GM12878 (cell line): Measurements from ENCODE around the gene ADGB. TPM values are rescaled to one million over a fixed set of nuclear protein-coding genes. Genes with fewer than 3 reads are reported as not detected.

Source experiments
- ATAC-seq: fragments of 200-7000 bp; cut with Tn5 transposase; 3 replicates; pipeline ENCODE4 v1.9.1; 2020; ENCODE audit warnings: mild to moderate bottlenecking, moderate library complexity
- BruUV-seq: library from RNA; stranded (reverse); fragments of 400-500 nt; replicated peaks from 2 replicates; lab custom pipeline; 2021; lab: Mats Ljungman, UMichigan
- CTCF ChIA-PET: fragments of 300-600 bp; sonication (Branson Sonifier 250); formaldehyde crosslinking; extraction: SDS; loops from one replicate; lab custom pipeline; 2021; ENCODE audit warnings: inconsistent platforms; lab: Yijun Ruan, JAX
- POLR2A ChIA-PET: fragments of 350-600 bp; formaldehyde crosslinking; extraction: SDS; loops from one replicate; lab custom pipeline; 2021; ENCODE audit warnings: inconsistent platforms; lab: Charles Lee
- RAD21 ChIA-PET: fragments of 300-600 bp; sonication (Branson Sonifier 250); formaldehyde crosslinking; loops from one replicate; lab custom pipeline; 2023; ENCODE audit warnings: antibody characterized with exemption; ENCODE audit not compliant: unreplicated experiment; lab: Charles Lee
- SMC1A ChIA-PET: fragments of 300-600 bp; sonication (Branson Sonifier 250); formaldehyde crosslinking; loops from one replicate; lab custom pipeline; 2023; ENCODE audit not compliant: unreplicated experiment, uncharacterized antibody; lab: Charles Lee
- DNase-seq: peaks from one replicate; pipeline ENCODE4 v3.0.0-alpha.2; 2011; ENCODE audit warnings: low read depth, low spot score
- FAIRE-seq: peaks from 3 replicates; lab custom pipeline; 2011; peaks lifted over from hg19 to GRCh38; lab: Jason Lieb, UNC
- H2AFZ ChIP-seq: 2 replicates; pipeline ENCODE4 v1.6.0; 2011; ENCODE audit warnings: low read depth, low read length, control low read depth; ENCODE audit not compliant: control insufficient read depth
- H3K27ac ChIP-seq: 2 replicates; pipeline ENCODE4 v1.5.1; 2011; ENCODE audit warnings: control low read depth; ENCODE audit not compliant: control insufficient read depth, insufficient read depth
- H3K27me3 ChIP-seq, 2 experiments: replicated peaks in 1 of 2; 2 replicates each; pipeline versions ENCODE4 v1.6.0 to v1.6.1; 2011; ENCODE audit warnings: low read length in 1 of 2; ENCODE audit not compliant: control insufficient read depth in 2 of 2, insufficient read depth in 2 of 2
- H3K36me3 ChIP-seq, 2 experiments: 2 replicates each; pipeline ENCODE4 v1.5.1; 2011; ENCODE audit warnings: low read length in 1 of 2; ENCODE audit not compliant: control insufficient read depth in 2 of 2, insufficient read depth in 2 of 2
- H3K4me1 ChIP-seq: 2 replicates; pipeline ENCODE4 v1.6.1; 2011; ENCODE audit warnings: mild to moderate bottlenecking, low read length, moderate library complexity, mixed read lengths; ENCODE audit not compliant: control insufficient read depth, insufficient read depth
- H3K4me2 ChIP-seq: 2 replicates; pipeline ENCODE4 v1.6.0; 2011; ENCODE audit warnings: control low read depth; ENCODE audit not compliant: control insufficient read depth, insufficient read depth
- H3K4me3 ChIP-seq: fragments of 200-600 bp; sonication (generic); 2 replicates; pipeline ENCODE4 v1.5.1; 2016
- H3K79me2 ChIP-seq: 2 replicates; pipeline ENCODE4 v1.6.0; 2011; ENCODE audit warnings: low read length; ENCODE audit not compliant: control insufficient read depth, insufficient read depth
- H3K9ac ChIP-seq: 2 replicates; pipeline ENCODE4 v1.8.0; 2011; ENCODE audit warnings: low read length, control low read depth, mixed read lengths; ENCODE audit not compliant: control insufficient read depth, insufficient read depth
- H3K9me3 ChIP-seq: replicated peaks from 3 replicates; pipeline ENCODE4 v1.5.1; 2011; ENCODE audit warnings: mild to moderate bottlenecking, low read length; ENCODE audit not compliant: control insufficient read depth, insufficient read depth
- H4K20me1 ChIP-seq: 2 replicates; pipeline ENCODE4 v1.6.0; 2011; ENCODE audit not compliant: control insufficient read depth, insufficient read depth
- CBX5 ChIP-seq: sonication (generic); IDR thresholded peaks from 2 replicates; pipeline ENCODE4 v1.6.1; 2016; ENCODE audit warnings: low read depth, moderate library complexity, mild to moderate bottlenecking, inconsistent platforms
- CEBPB ChIP-seq, 2 experiments: fragments of 150-350 bp in 1 of 2; IDR thresholded peaks; 2 replicates each; pipeline ENCODE4 v1.6.1; 2012 to 2014; ENCODE audit warnings: low read depth in 2 of 2, low read length in 2 of 2, borderline replicate concordance in 1 of 2, inconsistent platforms in 1 of 2
- CHD1 ChIP-seq: IDR thresholded peaks from 2 replicates; pipeline ENCODE4 v1.6.1; 2012; ENCODE audit warnings: low read depth, low read length, improper control_type of control experiment
- CREB1 ChIP-seq: IDR thresholded peaks from 2 replicates; pipeline ENCODE4 v1.6.1; 2012; ENCODE audit warnings: low read depth, mild to moderate bottlenecking, inconsistent platforms
- EED ChIP-seq: sonication (generic); IDR thresholded peaks from 2 replicates; pipeline ENCODE4 v1.6.1; 2016; ENCODE audit warnings: antibody characterized with exemption, low read depth
- SP1 ChIP-seq: IDR thresholded peaks from one replicate; pipeline ENCODE4 v1.6.1; 2011; ENCODE audit warnings: low read depth, low read length
- ZBTB33 ChIP-seq: fragments of 450-650 bp; IDR thresholded peaks from 2 replicates; pipeline ENCODE4 v1.6.1; 2017; ENCODE audit warnings: mild to moderate bottlenecking
- ZBTB4 ChIP-seq: fragments of 450-650 bp; formaldehyde crosslinking; IDR thresholded peaks from 2 replicates; pipeline ENCODE4 v1.4.0; 2022; ENCODE audit warnings: mild to moderate bottlenecking, moderate library complexity
- ZNF687 ChIP-seq: fragments of 450-650 bp; IDR thresholded peaks from 2 replicates; pipeline ENCODE4 v1.6.1; 2017; ENCODE audit warnings: mild to moderate bottlenecking, moderate library complexity
- WGBS: methylation state at CpG from one replicate; pipeline ENCODE4 v1.1.6; 2016; ENCODE audit warnings: low lambda C conversion rate; ENCODE audit not compliant: insufficient replicate concordance, insufficient coverage; ENCODE audit errors: missing lambda C conversion rate; 5-methylcytosine and 5-hydroxymethylcytosine counted together
- in situ Hi-C: fragments of 300-500 bp; cut with MboI; formaldehyde crosslinking; loops from 9 replicates; pipeline ENCODE4 v1.14.3; 2018; ENCODE audit warnings: mixed read lengths
- intact Hi-C: fragments of 100-400 bp; cut with micrococcal nuclease; formaldehyde crosslinking; loops from one replicate; pipeline ENCODE4 v1.14.2; 2022; ENCODE audit not compliant: unreplicated experiment
- polyA plus RNA-seq, 11 experiments: library from polyadenylated mRNA; depleted of rRNA in 4 of 11; unstranded in 6 of 11; stranded (reverse) in 5 of 11; fragments of >200 nt; fragmentation: Nextera tagmentation in 4 of 11; fragmentation: Illumina TruSeq in 1 of 11; extraction: Ambion mirVana in 4 of 11; extraction: Trizol in 1 of 11; gene quantifications; 1 replicate in 1 of 11; 2 replicates in 10 of 11; pipeline versions ENCODE4 v1.2.1 to v1.2.3, GENCODE V29; 2011 to 2016; ENCODE audit warnings: inconsistent platforms in 2 of 11, missing spikeins in 2 of 11, low read depth in 1 of 11
- total RNA-seq, 4 experiments: library from RNA; depleted of rRNA in 3 of 4; stranded (reverse); fragments of >200 nt in 3 of 4; fragmentation: Illumina TruSeq in 1 of 4; extraction: Trizol in 1 of 4; gene quantifications; 2 replicates each; pipeline versions ENCODE4 v1.2.1 to v1.2.3, GENCODE V29; 2013 to 2021
- TF ChIP-seq, protein P1 (sequence below): fragments of 150-350 bp; IDR thresholded peaks from 2 replicates; pipeline ENCODE4 v1.6.1; 2016; ENCODE audit warnings: low read depth, low read length

ADGB gene
- total and polyA plus RNA-seq, 10 of the 15 experiments (the other 5 are each of a cell fraction or from before 2014, with no cell fraction given) = not detected

DNA sequence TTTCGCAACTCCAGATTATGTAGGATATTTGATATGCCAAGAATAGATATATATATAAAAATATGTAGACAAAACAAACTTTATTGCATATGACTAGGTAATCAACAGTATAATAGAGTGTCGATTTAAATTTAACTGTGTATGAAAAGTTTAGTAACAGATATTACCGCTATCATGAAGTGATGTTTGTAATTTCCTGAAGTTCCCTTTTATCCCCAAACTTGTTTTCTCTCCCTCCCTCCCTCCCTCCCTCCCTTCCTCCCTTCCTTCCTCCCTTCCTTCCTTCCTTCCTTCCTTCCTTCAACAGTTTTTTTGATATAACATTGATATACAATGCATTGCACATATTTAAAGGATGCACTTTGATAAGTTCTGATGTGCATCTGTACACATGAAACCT lies 15.2 kb downstream of the ADGB start (continued):
- TF ChIP-seq ZNF687 = no peak
- TF ChIP-seq SP1 = no peak
- TF ChIP-seq, all 136 proteins: peak for 0

GRCh38 chr6:146620655-146621054 lies 21.9 kb downstream of the ADGB start:
- BruUV-seq = no TSS peak
- H3K4me2 ChIP-seq = no peak overlapping the region
- no peaks in the 10 kb centered on the region for H3K9me3 ChIP-seq
- ChIA-PET CTCF (no interaction called here), RAD21 (no interaction called here), POLR2A (no interaction called here), SMC1A (no interaction called here)
- H3K9ac ChIP-seq = no peak overlapping the region
- no peak overlapping the region for H3K27ac ChIP-seq
- no peak overlapping the region for H3K4me3 ChIP-seq
- in situ Hi-C loops = no loop called here
- no peak for DNase-seq
- no peak for FAIRE-seq
- intact Hi-C loops = no loop called here
- 61% methylated on average over 2 of the region's 2 CpGs for WGBS
- H3K27me3 ChIP-seq = no peaks in the 10 kb centered on the region
- no peaks in the 10 kb centered on the region for H3K36me3 ChIP-seq
- H2AFZ ChIP-seq = no peak overlapping the region
- ATAC-seq = no peak
- no peaks in the 10 kb centered on the region for H3K79me2 ChIP-seq
- H4K20me1 ChIP-seq = no peaks in the 10 kb centered on the region
- H3K4me1 ChIP-seq = no peaks in the 10 kb centered on the region
- TF ChIP-seq CBX5 (no peak), CREB1 (no peak), ZBTB33 (no peak), CEBPB (IDR thresholded peaks at IDR 0.05; ENCODE audit: borderline replicate concordance in 1 of 2, low read depth in 2 of 2, low read length in 2 of 2) (no peak), EED (no peak), ZBTB4 (CRISPR knock-in tag) (no peak), CHD1 (no peak)
- TF ChIP-seq, protein P1, sequence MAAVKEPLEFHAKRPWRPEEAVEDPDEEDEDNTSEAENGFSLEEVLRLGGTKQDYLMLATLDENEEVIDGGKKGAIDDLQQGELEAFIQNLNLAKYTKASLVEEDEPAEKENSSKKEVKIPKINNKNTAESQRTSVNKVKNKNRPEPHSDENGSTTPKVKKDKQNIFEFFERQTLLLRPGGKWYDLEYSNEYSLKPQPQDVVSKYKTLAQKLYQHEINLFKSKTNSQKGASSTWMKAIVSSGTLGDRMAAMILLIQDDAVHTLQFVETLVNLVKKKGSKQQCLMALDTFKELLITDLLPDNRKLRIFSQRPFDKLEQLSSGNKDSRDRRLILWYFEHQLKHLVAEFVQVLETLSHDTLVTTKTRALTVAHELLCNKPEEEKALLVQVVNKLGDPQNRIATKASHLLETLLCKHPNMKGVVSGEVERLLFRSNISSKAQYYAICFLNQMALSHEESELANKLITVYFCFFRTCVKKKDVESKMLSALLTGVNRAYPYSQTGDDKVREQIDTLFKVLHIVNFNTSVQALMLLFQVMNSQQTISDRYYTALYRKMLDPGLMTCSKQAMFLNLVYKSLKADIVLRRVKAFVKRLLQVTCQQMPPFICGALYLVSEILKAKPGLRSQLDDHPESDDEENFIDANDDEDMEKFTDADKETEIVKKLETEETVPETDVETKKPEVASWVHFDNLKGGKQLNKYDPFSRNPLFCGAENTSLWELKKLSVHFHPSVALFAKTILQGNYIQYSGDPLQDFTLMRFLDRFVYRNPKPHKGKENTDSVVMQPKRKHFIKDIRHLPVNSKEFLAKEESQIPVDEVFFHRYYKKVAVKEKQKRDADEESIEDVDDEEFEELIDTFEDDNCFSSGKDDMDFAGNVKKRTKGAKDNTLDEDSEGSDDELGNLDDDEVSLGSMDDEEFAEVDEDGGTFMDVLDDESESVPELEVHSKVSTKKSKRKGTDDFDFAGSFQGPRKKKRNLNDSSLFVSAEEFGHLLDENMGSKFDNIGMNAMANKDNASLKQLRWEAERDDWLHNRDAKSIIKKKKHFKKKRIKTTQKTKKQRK = no peak
